Panc1 (cell line): ENCODE measurements around the gene POTEJ.
"Not testable (repeated sequence)": the region's sequence is repeated elsewhere in the genome, so short reads cannot be mapped to it uniquely, and the experiment has no call there.

Experiments
- CTCF ChIP-seq: fragments of 450-650 bp; IDR thresholded peaks from 2 replicates; pipeline ENCODE4 v1.5.1; 2017; ENCODE audit warnings: mild to moderate bottlenecking
- POLR2AphosphoS5 ChIP-seq: IDR thresholded peaks from 2 replicates; pipeline ENCODE4 v1.6.1; 2012; ENCODE audit warnings: mild to moderate bottlenecking, low read depth, low read length, moderate library complexity
- REST ChIP-seq, 2 experiments: IDR thresholded peaks; 2 replicates each; pipeline ENCODE4 v1.6.1; 2011 to 2012; ENCODE audit warnings: low read depth in 2 of 2, control low read depth in 1 of 2, low read length in 1 of 2, mild to moderate bottlenecking in 1 of 2, moderate library complexity in 1 of 2; ENCODE audit not compliant: insufficient read depth in 1 of 2
- TCF7L2 ChIP-seq: IDR thresholded peaks from 2 replicates; pipeline ENCODE4 v1.6.1; 2011; ENCODE audit warnings: mild to moderate bottlenecking, low read depth, low read length, inconsistent platforms

GRCh38 chr2:130592791-130593414 lies 18.3 kb upstream of the POTEJ start:
- not testable (repeated sequence) for TF ChIP-seq CTCF; REST (IDR thresholded peaks at IDR 0.05; ENCODE audit: insufficient read depth in 1 of 2, low read depth in 2 of 2, low read length in 1 of 2); POLR2AphosphoS5; TCF7L2
